ENCODE data around the gene ZNF416.

Gene ZNF416

GRCh38 chr19:57559008-57559403 lies 19.7 kb downstream of the ZNF416 start:
- DNase-seq: no peak

GRCh38 chr19:57558525-57558924 lies 20.2 kb downstream of the ZNF416 start:
- no peak for DNase-seq

GRCh38 chr19:57557659-57558058 lies 21.1 kb downstream of the ZNF416 start:
- no peak for DNase-seq

- DNase-seq: no peak
Measured at GRCh38 chr19:57552432-57552831, 26.3 kb downstream of the ZNF416 start.

- no peak for DNase-seq
Measured at GRCh38 chr19:57546513-57546912, 32.2 kb downstream of the ZNF416 start.

GRCh38 chr19:57537953-57538547 lies 40.7 kb downstream of the ZNF416 start:
- DNase-seq: no peak

- peak; percentile 82 for DNase-seq
Measured at GRCh38 chr19:57527136-57527881, 51.4 kb downstream of the ZNF416 start, which contains the start of gene ZNF549. Gene ZNF549, plus strand, starts transcription at chr19:57527356. Its CDS starts 218 bp downstream, at chr19:57527574.

Measured in effector CD4-positive, alpha-beta T cell (primary cell).